ENCODE data around the gene KBTBD6. TPM values are rescaled to one million over a fixed set of nuclear protein-coding genes. Genes with fewer than 3 reads are reported as not detected.

Gene KBTBD6, protein sequence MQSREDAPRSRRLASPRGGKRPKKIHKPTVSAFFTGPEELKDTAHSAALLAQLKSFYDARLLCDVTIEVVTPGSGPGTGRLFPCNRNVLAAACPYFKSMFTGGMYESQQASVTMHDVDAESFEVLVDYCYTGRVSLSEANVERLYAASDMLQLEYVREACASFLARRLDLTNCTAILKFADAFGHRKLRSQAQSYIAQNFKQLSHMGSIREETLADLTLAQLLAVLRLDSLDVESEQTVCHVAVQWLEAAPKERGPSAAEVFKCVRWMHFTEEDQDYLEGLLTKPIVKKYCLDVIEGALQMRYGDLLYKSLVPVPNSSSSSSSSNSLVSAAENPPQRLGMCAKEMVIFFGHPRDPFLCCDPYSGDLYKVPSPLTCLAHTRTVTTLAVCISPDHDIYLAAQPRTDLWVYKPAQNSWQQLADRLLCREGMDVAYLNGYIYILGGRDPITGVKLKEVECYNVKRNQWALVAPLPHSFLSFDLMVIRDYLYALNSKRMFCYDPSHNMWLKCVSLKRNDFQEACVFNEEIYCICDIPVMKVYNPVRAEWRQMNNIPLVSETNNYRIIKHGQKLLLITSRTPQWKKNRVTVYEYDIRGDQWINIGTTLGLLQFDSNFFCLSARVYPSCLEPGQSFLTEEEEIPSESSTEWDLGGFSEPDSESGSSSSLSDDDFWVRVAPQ
- total RNA-seq: 1 to 10 TPM; 4.6 to 10.0 (median 8.2) TPM

- TF ChIP-seq, protein P1, sequence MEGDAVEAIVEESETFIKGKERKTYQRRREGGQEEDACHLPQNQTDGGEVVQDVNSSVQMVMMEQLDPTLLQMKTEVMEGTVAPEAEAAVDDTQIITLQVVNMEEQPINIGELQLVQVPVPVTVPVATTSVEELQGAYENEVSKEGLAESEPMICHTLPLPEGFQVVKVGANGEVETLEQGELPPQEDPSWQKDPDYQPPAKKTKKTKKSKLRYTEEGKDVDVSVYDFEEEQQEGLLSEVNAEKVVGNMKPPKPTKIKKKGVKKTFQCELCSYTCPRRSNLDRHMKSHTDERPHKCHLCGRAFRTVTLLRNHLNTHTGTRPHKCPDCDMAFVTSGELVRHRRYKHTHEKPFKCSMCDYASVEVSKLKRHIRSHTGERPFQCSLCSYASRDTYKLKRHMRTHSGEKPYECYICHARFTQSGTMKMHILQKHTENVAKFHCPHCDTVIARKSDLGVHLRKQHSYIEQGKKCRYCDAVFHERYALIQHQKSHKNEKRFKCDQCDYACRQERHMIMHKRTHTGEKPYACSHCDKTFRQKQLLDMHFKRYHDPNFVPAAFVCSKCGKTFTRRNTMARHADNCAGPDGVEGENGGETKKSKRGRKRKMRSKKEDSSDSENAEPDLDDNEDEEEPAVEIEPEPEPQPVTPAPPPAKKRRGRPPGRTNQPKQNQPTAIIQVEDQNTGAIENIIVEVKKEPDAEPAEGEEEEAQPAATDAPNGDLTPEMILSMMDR (IDR thresholded peaks at IDR 0.05): no peak
- TF ChIP-seq POLR2AphosphoS5 (IDR thresholded peaks at IDR 0.05) (peak; percentile 66 to 89 (median 84)), POLR2A (IDR thresholded peaks at IDR 0.05) (peak; percentile 16)
- Histone ChIP-seq H3K27me3 (no peaks in the 10 kb centered on the region), H3K4me3 (peak within 1 kb of the TSS; percentile 65 to 90 (median 78)), H3K9me3 (no peaks in the 10 kb centered on the region), H3K27ac (peak within 1 kb of the TSS; percentile 82 to 91), H3K36me3 (no peaks in the 10 kb centered on the region), H3K4me1 (peaks cover 0 to 5% of the 10 kb centered on the region in 2 donors)
- peak; percentile 93 to 94 for DNase-seq (ENCODE audit: low spot score in 2 of 2)
- intact Hi-C loops (cut with DNase I; ENCODE audit: low total_unique reads): no loop called here
Measured at GRCh38 chr13:41132512-41133152, at the start of gene KBTBD6. Gene KBTBD6 (minus strand): TSS chr13:41132802. CDS start chr13:41132511, 291 bp downstream.

GRCh38 chr13:41182231-41182630 lies 49.6 kb upstream of the KBTBD6 start:
- no peaks in the 10 kb centered on the region for H3K4me1 ChIP-seq
- H3K27ac ChIP-seq: no peak overlapping the region
- DNase-seq (ENCODE audit: low spot score in 2 of 2): no peak
- TF ChIP-seq, protein P1 (IDR thresholded peaks at IDR 0.05): no peak
- no peak for TF ChIP-seq POLR2AphosphoS5 (IDR thresholded peaks at IDR 0.05)
- no peak for TF ChIP-seq POLR2A (IDR thresholded peaks at IDR 0.05)
- no peaks in the 10 kb centered on the region for H3K36me3 ChIP-seq
- H3K9me3 ChIP-seq: no peaks in the 10 kb centered on the region
- intact Hi-C loops (cut with DNase I; ENCODE audit: low total_unique reads): no loop called here
- H3K4me3 ChIP-seq: no peak overlapping the region
- H3K27me3 ChIP-seq: no peaks in the 10 kb centered on the region

DNA sequence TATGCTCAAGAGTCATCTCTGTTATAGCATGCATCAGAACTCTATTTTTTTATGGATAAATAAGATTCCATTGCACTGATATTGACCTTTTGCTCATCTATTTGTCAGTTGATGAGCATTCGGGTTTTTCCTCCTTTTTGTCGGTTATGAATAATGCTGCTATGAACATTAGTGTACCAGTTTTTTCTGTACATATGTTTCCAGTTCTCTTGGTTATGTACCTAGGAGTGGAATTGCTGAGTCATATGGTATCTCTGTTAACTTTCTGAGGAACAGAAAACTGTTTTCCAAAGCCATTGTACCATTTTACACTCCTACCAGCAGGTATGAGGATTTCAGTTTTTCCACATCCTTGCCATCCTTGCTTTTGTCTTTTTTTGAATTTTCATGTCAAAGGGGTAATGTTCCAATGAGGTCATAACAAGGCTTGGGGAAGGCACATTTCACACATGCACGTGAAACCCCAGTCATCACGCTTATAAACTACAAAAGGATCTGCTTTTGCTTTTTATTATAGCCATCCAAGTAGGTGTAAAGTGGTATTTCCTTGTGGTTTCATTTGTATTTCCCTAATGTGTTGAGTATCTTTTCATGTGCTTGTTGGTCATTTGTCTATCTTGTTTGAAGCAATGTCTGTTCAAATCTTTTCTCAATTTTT lies 47.1 kb upstream of the KBTBD6 start:
- Histone ChIP-seq H3K4me3 (no peak overlapping the region), H3K36me3 (no peaks in the 10 kb centered on the region), H3K27ac (no peak overlapping the region), H3K9me3 (peaks cover 0 to 23% of the 10 kb centered on the region in 2 donors), H3K27me3 (no peaks in the 10 kb centered on the region), H3K4me1 (no peaks in the 10 kb centered on the region)
- TF ChIP-seq POLR2AphosphoS5 (IDR thresholded peaks at IDR 0.05): no peak
- TF ChIP-seq, protein P1 (IDR thresholded peaks at IDR 0.05): no peak
- DNase-seq (ENCODE audit: low spot score in 2 of 2): no peak
- intact Hi-C loops (cut with DNase I; ENCODE audit: low total_unique reads): no loop called here

DNA sequence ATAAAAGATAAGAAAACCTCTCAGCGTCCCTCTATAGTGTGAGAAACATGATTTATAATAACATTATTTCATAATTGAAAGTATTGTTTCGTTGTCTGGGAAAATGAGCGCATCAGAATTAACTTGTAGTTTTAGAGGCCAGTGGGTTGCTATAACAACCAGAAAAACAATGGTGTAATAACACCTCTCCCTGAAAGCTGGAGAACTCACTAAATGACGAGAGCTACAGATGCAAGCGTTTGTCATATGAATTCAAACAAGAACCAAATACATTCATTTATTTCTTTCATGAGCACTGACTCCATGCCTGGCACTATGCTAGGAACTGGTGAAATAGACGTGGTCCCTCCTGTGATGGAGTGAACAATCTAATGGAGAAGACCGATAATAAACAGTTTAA lies 45.4 kb upstream of the KBTBD6 start:
- Histone ChIP-seq H3K36me3 (no peaks in the 10 kb centered on the region), H3K4me3 (no peak overlapping the region), H3K27me3 (no peaks in the 10 kb centered on the region), H3K27ac (peak overlapping the region; percentile 17 to 52), H3K4me1 (no peaks in the 10 kb centered on the region), H3K9me3 (peaks cover 0 to 27% of the 10 kb centered on the region in 2 donors)
- TF ChIP-seq POLR2A (IDR thresholded peaks at IDR 0.05): no peak
- TF ChIP-seq, protein P1 (IDR thresholded peaks at IDR 0.05): no peak
- intact Hi-C loops (cut with DNase I; ENCODE audit: low total_unique reads): no loop called here
- no peak for DNase-seq (ENCODE audit: low spot score in 2 of 2)
